ENCODE measurements around the gene SFI1.

- TF ChIP-seq EZH2 (IDR thresholded peaks at IDR 0.05; ENCODE audit: insufficient read depth, poor library complexity, severe bottlenecking) (no peak), EZH2phosphoT487 (IDR thresholded peaks at IDR 0.05; ENCODE audit: insufficient read depth, low read depth) (no peak)
Observed at GRCh38 chr22:31647066-31647465, 150.7 kb downstream of the SFI1 start.
